SK-N-MC (cell line): ENCODE results near the gene RRN3.
"Not testable (repeated sequence)": the region's sequence is repeated elsewhere in the genome, so short reads cannot be mapped to it uniquely, and the experiment has no call there.

Source experiments
- EZH2 ChIP-seq: fragments of 200-600 bp; sonication (generic); IDR thresholded peaks from one replicate; pipeline ENCODE4 v1.6.1; 2017; ENCODE audit warnings: antibody characterized with exemption
- FOXP2 ChIP-seq: optimal IDR thresholded peaks from 2 replicates; pipeline ENCODE3; 2011; ENCODE audit warnings: mild to moderate bottlenecking, moderate library complexity; ENCODE audit not compliant: insufficient read depth; ENCODE audit errors: extremely low read length, control extremely low read depth
- POLR2AphosphoS5 ChIP-seq: IDR thresholded peaks from 2 replicates; pipeline ENCODE4 v1.6.1; 2012; ENCODE audit warnings: mild to moderate bottlenecking, low read depth, low read length, borderline replicate concordance

DNA sequence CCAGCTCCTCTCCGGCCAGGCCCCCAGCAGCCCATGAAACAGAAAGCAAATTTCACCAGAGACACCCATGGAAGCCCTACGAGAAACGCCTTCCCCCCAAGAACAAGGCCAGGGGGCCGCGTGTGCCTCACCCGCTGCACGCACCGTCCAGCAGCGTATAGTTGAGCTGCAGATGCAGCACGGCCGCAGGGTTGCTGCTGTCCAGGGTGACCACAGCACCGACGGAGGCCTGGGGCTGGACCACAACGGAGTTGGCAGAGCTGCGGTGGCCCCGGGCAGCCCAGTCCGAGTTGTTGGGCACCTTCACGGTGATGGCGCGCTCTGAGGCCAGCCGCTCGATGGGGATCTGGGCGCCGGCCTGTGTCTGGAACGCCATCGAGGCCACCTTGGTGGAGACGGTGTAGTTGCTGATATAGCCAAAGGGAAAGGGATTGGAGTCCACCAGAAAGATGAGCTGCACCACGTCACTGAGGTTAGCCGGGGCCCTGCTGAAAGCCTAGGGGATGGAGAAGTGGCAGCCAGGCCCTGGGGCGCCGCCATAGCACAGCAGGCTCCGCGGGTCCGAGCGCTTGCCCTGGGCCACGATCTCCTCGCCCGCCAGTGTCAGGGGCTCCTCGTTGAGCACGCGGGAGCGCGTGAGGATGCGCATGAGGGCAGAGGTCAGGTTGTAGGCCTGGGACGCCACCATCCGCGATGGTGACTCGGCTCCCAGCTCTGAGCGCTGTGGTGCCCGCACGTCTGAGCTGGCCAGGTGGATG, 37.0 kb upstream of the RRN3 start:
- TF ChIP-seq EZH2, POLR2AphosphoS5, FOXP2: not testable (repeated sequence)
